Skeletal muscle tissue (tissue), 4 donors: Measurements from ENCODE around the gene PAK1. TPM values are rescaled to one million over a fixed set of nuclear protein-coding genes. Genes with fewer than 3 reads are reported as not detected.
A peak's percentile ranks its signal among the peaks of the same experiment; 100 is the strongest.

Source experiments
- H3K27ac ChIP-seq: one replicate; pipeline ENCODE4 v1.7.0; 2013; ENCODE audit warnings: mild to moderate bottlenecking, low read depth, low read length, inconsistent platforms
- H3K27me3 ChIP-seq, 3 donors: one replicate each; pipeline ENCODE4 v1.7.0; 2013; ENCODE audit warnings: low read length in 3 of 3; ENCODE audit not compliant: control insufficient read depth in 3 of 3, insufficient read depth in 3 of 3
- H3K36me3 ChIP-seq, 3 donors: one replicate each; pipeline ENCODE4 v1.7.0; 2013; ENCODE audit warnings: low read length in 3 of 3; ENCODE audit not compliant: control insufficient read depth in 3 of 3, insufficient read depth in 3 of 3
- H3K4me1 ChIP-seq, 3 donors: one replicate each; pipeline ENCODE4 v1.7.0; 2013; ENCODE audit warnings: low read length in 3 of 3, mild to moderate bottlenecking in 3 of 3; ENCODE audit not compliant: control insufficient read depth in 3 of 3, insufficient read depth in 3 of 3
- H3K4me3 ChIP-seq, 3 donors: one replicate each; pipeline ENCODE4 v1.7.0; 2013; ENCODE audit warnings: low read length in 3 of 3
- H3K9ac ChIP-seq, 3 donors: one replicate each; pipeline ENCODE4 v1.7.0; 2013; ENCODE audit warnings: low read length in 3 of 3, mild to moderate bottlenecking in 3 of 3, moderate library complexity in 2 of 3, low read depth in 1 of 3
- H3K9me3 ChIP-seq, 3 donors: one replicate each; pipeline ENCODE4 v1.7.0; 2013; ENCODE audit warnings: low read length in 3 of 3; ENCODE audit not compliant: control insufficient read depth in 3 of 3
- total RNA-seq: library from RNA; depleted of rRNA; stranded (reverse); fragments of >200 nt; gene quantifications from one replicate; pipeline ENCODE4 v1.2.3, GENCODE V29; 2014
- donor health status: Osteomylitis.

PAK1 gene
- total RNA-seq, 1 donor from 2014 or later: 52.2 TPM

DNA sequence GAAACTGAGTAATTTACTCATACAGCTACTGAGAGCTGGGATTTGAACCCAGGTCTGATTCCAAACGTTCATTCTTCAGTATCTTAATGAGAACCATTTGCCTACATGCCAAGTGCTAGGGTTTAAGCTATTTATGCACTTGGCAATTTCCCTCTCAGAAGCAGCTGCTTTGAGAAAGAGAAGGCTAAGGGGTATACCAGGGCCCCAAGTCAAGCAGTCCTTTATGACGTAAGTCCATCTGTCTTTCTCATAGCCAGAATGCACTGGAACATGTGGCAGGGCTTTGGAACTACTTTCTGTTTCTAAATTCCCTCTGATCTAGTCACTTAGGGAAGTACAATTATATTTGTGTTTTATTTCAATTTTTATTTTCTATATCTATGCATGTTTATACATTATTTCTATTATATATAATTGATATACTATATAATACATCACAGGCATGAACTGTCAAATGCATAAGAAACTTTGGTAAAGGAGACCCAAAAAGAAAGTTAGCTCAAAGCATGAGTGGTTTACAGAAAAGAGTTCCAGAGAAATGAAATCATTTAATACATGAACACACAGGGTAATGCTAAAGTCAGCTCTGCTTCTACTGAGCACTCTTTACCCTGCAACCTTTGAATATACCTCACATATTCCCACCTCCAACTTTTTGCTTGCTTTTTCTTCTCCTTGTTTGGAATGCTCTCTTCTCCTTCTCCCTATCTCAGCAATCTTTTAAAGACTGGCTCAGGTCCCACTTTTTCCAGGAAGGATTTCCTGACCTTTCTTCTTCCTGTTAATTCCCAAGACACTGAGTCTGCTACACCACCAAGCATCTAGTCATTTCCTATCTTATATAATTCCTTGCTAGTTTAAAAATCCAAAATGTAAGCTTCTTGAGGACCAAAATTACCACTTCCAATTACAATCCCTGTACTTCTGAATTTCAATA lies 91.9 kb downstream of the PAK1 start:
- Histone ChIP-seq H3K9me3 (no peaks in the 10 kb centered on the region), H3K9ac (no peak overlapping the region), H3K36me3 (peaks cover 0 to 12% (median 9%) of the 10 kb centered on the region in 3 donors), H3K4me1 (peaks cover 3 to 30% (median 17%) of the 10 kb centered on the region in 3 donors), H3K4me3 (no peak overlapping the region), H3K27me3 (no peaks in the 10 kb centered on the region), H3K27ac (peak overlapping the region; percentile 16)

DNA sequence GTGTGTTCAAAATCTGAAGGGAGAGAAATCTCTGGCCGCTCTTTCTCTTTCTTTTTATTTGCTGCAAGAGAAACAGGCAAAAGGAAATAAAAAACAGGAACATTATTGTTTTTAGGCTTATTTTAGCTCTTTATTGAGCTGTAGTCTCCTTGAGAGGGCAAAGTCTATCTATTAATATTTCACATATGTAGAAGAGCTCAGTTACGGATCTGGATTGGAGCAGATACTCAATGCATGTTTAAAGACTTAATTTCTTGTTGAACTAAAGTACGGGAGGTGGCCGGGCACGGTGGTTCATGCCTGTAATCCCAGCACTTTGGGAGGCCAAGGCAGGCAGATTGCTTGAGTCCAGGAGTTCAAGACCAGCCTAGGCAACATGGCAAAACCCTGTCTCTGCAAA lies 94.0 kb downstream of the PAK1 start:
- Histone ChIP-seq H3K4me3 (no peak overlapping the region), H3K27me3 (no peaks in the 10 kb centered on the region), H3K27ac (no peak overlapping the region), H3K36me3 (peaks cover 0 to 12% (median 9%) of the 10 kb centered on the region in 3 donors), H3K9ac (no peak overlapping the region), H3K4me1 (peaks cover 5 to 21% (median 12%) of the 10 kb centered on the region in 3 donors), H3K9me3 (no peaks in the 10 kb centered on the region)

DNA sequence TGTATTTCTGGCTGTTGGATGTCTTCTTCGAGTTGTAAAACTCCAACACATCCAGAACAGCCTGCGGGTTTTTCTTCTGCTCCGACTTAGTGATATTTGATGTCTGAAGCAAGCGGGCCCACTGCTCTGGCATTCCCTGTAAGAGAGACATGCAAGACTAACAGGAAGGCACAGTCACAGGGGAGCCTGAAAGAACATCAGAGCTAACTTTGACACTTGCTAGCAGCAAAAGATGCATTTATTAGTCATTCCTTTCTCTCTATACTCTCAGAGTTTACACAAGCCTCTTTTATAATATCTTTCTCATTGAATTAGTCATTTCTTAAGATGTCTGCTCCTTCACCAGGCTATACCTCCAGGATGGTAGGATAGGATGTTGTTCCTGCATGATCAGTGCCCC lies 94.6 kb downstream of the PAK1 start:
- no peaks in the 10 kb centered on the region for H3K27me3 ChIP-seq
- H3K4me1 ChIP-seq: peaks cover 5 to 21% (median 12%) of the 10 kb centered on the region in 3 donors
- no peaks in the 10 kb centered on the region for H3K9me3 ChIP-seq
- peaks cover 0 to 13% (median 13%) of the 10 kb centered on the region in 3 donors for H3K36me3 ChIP-seq
- no peak overlapping the region for H3K9ac ChIP-seq
- H3K4me3 ChIP-seq: no peak overlapping the region
- H3K27ac ChIP-seq: no peak overlapping the region

DNA sequence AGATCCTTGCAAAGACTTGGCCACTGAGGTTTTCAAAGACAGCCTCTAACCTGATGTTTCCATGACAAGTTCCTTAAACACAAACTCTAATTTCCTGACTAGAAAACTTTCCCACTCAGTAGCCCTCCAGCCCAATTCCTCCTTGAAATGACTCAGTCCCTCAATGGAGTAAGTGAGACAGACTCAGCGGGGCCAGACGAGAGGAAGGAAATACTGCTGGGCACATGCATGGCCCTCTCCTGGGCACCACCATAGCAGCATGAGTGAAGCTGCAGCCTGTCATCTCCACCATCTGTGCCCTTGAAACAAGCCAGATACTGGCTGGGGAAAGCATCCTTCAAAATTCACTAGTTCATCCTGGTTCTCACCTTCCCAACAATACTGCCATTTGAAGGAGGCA lies 96.2 kb downstream of the PAK1 start:
- no peak overlapping the region for H3K27ac ChIP-seq
- H3K4me1 ChIP-seq: peaks cover 5 to 10% (median 8%) of the 10 kb centered on the region in 3 donors
- no peak overlapping the region for H3K4me3 ChIP-seq
- H3K9ac ChIP-seq: no peak overlapping the region
- no peaks in the 10 kb centered on the region for H3K27me3 ChIP-seq
- H3K9me3 ChIP-seq: no peaks in the 10 kb centered on the region
- H3K36me3 ChIP-seq: peaks cover 0 to 16% (median 16%) of the 10 kb centered on the region in 3 donors

DNA sequence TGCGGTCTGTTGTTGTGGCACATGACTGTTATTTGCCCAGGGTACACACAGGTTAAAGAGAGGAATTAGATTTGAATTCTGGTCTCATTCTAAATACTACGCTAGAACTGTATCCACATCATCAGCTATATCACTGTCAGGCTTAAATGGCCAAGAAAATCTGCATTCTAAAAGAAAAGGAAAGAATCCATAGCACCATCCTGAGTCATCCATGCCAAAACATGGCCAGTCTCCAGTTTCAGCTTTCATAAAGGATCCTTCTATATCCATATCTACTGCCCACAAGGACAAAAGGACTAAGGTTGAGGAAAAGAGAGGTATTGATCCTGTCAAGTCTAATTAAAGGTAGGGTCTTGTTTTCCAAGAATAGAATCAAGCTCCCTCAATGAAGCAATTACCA lies 98.8 kb downstream of the PAK1 start:
- Histone ChIP-seq H3K9ac (no peak overlapping the region), H3K9me3 (no peaks in the 10 kb centered on the region), H3K27me3 (no peaks in the 10 kb centered on the region), H3K4me1 (peaks cover 0 to 3% (median 0%) of the 10 kb centered on the region in 3 donors), H3K4me3 (no peak overlapping the region), H3K36me3 (peaks cover 0 to 20% (median 19%) of the 10 kb centered on the region in 3 donors), H3K27ac (no peak overlapping the region)

DNA sequence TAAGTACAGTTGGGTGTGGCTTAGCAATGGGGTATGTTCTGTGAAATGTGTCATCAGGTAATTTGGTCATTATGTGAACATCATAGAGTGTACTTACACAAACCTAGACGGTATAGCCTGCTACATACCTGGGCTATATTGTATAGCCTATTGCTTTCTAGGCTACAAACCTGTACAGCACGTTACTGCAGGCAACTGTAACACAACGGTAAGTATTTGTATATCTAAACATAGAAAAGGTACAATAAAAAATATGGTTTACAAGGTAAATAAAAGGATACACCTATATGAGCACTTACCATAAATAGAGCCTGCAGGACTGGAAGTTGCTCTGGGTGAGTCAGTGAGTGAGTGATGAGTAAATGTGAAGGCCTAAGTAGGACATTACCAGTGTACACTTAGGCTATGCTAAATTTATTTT lies 99.3 kb downstream of the PAK1 start:
- Histone ChIP-seq H3K36me3 (peaks cover 0 to 18% (median 16%) of the 10 kb centered on the region in 3 donors), H3K27me3 (no peaks in the 10 kb centered on the region), H3K9ac (no peak overlapping the region), H3K4me1 (peaks cover 0 to 3% (median 0%) of the 10 kb centered on the region in 3 donors), H3K9me3 (no peaks in the 10 kb centered on the region), H3K27ac (no peak overlapping the region), H3K4me3 (no peak overlapping the region)

DNA sequence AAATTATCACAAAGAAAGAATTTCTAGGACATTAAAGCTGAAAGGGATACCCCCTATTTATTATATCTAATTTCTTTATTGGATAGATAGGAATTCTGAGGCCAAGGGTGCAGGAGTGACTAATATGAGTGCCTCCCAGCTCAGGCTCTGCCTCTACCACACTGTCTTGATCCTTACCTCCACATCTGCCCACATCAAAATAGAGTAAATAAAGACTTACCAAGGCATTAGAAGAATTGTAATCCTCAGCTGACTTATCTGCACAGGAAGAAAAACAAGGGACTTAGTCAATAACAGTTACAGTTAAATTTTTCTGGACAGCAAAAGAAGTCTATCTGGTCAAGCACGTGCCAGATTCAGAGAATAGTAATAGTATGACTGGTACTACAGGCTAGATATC lies 99.8 kb downstream of the PAK1 start:
- Histone ChIP-seq H3K9me3 (no peaks in the 10 kb centered on the region), H3K4me3 (no peak overlapping the region), H3K27me3 (no peaks in the 10 kb centered on the region), H3K27ac (no peak overlapping the region), H3K36me3 (peaks cover 0 to 13% (median 12%) of the 10 kb centered on the region in 3 donors), H3K4me1 (peaks cover 0 to 3% (median 0%) of the 10 kb centered on the region in 3 donors), H3K9ac (no peak overlapping the region)

DNA sequence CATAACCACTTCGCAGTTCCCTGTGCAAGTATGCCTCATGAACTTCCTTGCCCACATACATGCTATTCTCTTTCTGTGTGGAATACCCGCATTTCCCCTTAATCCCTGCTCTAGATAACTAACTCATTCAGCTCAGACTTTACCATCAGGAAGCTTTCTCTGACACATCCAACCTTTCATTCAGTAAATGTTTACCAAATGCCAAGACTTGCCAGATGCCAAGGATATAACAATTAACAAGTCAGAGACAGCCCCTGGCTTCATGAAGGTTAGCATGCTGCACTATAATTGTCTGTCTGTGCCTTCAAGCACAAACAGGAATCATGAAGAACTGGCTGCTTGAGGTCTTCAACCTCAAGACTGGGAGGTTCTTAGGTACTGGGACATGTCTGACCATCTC lies 101.2 kb downstream of the PAK1 start:
- Histone ChIP-seq H3K36me3 (peaks cover 0 to 13% (median 7%) of the 10 kb centered on the region in 3 donors), H3K4me1 (peaks cover 0 to 3% (median 0%) of the 10 kb centered on the region in 3 donors), H3K4me3 (no peak overlapping the region), H3K9me3 (no peaks in the 10 kb centered on the region), H3K27me3 (no peaks in the 10 kb centered on the region), H3K9ac (no peak overlapping the region), H3K27ac (no peak overlapping the region)

DNA sequence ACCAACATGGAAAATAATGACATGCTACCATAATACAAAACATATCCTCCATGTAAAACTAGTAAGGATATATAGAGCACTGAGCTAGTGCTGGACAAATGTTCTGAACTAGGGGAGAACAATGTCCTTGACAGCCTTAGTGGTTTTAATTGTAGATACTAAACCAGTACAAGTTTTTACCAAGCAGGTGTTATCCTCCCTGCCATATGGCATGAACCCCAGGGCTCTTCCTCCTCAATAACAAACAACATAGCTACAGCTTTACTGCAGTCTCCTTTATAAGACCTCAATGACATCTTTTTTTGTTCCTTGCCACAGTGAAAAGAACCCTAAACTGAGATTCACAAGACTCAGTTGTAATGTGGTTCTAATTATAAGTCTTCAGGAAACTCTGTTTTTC lies 102.2 kb downstream of the PAK1 start:
- H3K27me3 ChIP-seq: no peaks in the 10 kb centered on the region
- H3K9ac ChIP-seq: no peak overlapping the region
- no peak overlapping the region for H3K4me3 ChIP-seq
- no peaks in the 10 kb centered on the region for H3K9me3 ChIP-seq
- H3K27ac ChIP-seq: no peak overlapping the region
- H3K36me3 ChIP-seq: peaks cover 0 to 13% (median 7%) of the 10 kb centered on the region in 3 donors
- H3K4me1 ChIP-seq: no peaks in the 10 kb centered on the region

DNA sequence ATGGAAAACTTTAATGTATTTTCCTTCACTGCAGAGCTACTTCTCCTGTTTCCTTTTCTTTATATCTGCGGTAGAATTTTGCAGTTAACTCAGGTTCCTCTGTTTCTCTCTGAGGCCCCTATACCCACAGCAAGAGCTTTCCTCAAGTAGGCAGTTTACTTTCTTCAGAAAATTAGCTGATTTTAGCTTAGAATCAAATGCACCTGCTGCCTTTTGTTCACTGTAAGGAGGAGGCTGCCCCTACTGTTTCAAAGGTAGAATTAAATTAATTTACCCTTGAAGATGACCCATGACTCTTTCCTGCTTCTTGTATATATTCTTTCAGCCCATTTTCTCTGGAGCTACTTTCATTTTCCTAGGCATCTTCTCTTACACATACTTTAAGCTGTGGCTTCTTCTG lies 103.7 kb downstream of the PAK1 start:
- Histone ChIP-seq H3K4me3 (no peak overlapping the region), H3K27ac (no peak overlapping the region), H3K4me1 (no peaks in the 10 kb centered on the region), H3K9ac (no peak overlapping the region), H3K36me3 (peaks cover 0 to 13% (median 9%) of the 10 kb centered on the region in 3 donors), H3K9me3 (no peaks in the 10 kb centered on the region), H3K27me3 (no peaks in the 10 kb centered on the region)
